ENCODE data around the gene IFT20. TPM values are rescaled to one million over a fixed set of nuclear protein-coding genes. Genes with fewer than 3 reads are reported as not detected.

IFT20 gene, protein sequence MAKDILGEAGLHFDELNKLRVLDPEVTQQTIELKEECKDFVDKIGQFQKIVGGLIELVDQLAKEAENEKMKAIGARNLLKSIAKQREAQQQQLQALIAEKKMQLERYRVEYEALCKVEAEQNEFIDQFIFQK
- total RNA-seq: 29.9 and 36.4 TPM in 2 replicates

DNA sequence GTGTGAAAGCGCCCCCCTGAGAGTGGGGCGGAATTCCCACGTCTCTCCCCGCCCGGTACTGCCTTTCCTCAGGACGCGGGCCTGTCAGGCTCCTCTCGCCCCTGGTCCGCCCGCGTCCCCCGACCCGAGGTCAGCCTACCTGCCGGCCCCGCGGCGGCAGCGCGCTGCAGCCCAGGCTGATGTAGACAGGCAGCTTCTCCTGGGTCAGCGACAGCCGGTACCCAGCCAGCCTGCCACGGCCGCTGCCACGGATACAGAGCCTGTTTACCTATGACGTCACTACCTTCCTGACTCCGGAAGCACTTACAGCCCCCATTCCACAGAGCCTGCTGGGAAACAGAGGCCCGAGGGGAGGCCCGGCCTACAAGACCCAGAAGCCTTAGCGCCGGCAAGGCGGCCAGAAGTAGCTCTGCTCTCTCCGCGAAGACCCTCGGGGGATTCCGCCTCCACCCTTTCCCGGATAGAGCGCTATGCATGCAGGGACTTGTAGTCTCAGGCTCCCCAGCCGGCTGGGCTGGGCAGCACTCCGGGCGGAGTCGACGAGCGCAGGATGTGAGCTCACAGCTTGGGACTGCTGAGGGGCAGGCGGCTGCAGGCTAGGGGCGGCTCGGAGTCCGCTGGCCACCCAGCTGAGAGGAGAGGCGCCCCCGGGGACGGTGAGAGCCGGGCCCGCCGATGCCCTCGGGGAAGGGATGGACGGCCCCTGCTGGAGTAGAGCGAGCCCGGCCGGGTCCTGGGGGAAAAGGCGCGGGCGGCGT is at the start of gene IFT20, which contains the start of gene TNFAIP1:
Gene IFT20, minus strand, starts transcription at position 272 of the 758 bp plus-strand sequence. CDS start 3,487 bp downstream, outside the sequence.
Gene TNFAIP1, plus strand, starts transcription at position 561 of the 758 bp plus-strand sequence. CDS start 3,761 bp downstream, outside the sequence.

DNA sequence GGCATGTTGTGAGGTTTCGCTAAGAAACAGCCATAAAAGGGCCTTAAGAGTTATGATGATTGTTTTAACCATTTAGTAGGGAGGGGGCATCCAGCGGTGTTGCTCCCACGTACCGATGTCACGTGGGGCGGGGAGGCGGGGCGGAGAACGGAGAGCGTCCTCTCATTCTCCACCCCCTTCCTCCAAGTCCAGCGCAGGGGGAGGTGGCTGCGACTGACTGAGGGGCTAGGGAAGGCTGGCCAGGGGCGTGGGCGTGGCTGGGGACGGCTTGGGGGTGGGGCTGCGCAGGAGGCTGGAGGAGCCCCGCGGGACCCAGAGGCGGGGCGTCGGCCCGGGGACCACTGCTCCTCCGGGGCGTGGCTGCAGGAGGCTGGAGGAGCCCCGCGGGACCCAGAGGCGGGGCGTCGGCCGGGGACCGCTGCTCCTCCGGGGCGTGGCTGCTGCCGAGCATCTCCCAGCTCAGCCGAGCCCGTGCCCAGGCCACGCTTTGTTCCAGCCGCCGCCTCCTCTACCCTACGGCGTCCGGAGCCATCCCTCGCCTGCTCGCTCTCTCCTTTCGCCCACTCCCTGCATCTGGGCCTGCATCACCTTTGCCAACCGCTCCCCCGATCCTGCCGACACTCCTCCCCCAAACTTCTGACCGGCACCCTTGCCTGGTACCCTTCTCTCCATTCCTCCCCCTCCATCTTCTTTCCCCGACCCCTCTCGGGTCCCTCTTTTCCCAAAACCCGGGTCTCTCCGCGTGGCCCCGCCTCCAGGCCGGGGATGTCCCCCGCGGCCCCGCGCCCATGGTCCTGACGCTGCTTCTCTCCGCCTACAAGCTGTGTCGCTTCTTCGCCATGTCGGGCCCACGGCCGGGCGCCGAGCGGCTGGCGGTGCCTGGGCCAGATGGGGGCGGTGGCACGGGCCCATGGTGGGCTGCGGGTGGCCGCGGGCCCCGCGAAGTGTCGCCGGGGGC is 36.3 kb upstream of the IFT20 start, which contains the start of gene SARM1:
Gene SARM1, plus strand, starts transcription at position 450 of the 958 bp plus-strand sequence. Its CDS starts 339 bp downstream, at position 789.

GRCh38 chr17:28370035-28370743 is 34.9 kb upstream of the IFT20 start, which contains the start of gene VTN:
TSS of gene VTN (minus strand) at chr17:28370307. CDS start at chr17:28370203, 104 bp downstream.

GRCh38 chr17:28364665-28365363 is 29.5 kb upstream of the IFT20 start, which contains the start of gene SEBOX:
TSS of gene SEBOX (minus strand) at chr17:28365199. CDS start at chr17:28365151, 48 bp downstream.

DNA sequence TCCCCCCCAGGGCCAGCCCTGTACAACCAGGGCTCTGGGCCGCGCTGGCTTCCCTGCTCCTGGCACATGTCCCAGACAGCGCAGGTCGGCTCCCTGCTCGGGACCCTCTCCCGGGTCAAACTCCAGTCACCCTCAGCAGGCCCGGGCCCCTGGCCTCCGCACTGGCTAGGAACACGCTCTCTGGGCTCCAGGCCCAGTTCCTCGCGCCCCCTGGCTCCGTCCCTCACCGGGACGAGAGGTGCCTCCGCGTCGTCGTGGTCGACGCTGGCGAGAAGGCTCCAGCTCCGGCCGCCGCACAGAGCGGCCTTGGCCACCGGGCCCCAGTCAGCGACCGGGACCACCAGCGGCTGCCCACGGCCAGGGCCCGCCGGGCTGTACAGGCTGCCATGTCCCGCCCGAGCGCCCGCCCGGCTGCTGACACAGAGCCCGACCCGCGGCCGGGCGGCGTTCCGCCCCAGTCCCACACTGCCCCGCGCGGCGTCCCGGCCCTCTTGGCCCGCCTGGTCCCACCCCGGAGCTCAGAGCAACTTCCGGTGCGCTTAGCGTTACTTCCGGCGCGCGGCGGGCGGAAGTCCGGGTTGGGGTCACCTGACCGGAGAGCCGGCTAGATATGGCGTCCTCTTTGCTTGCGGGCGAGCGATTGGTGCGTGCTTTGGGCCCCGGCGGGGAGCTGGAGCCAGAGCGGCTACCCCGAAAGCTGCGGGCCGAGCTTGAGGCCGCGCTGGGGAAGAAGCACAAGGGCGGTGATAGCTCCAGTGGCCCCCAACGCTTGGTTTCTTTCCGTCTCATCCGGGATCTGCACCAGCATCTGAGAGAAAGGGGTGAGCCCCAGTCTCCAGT is 22.0 kb upstream of the IFT20 start, which contains the start of gene POLDIP2:
Gene POLDIP2, minus strand, starts transcription at position 467 of the 840 bp plus-strand sequence. Its CDS starts 79 bp downstream, at position 388.

DNA sequence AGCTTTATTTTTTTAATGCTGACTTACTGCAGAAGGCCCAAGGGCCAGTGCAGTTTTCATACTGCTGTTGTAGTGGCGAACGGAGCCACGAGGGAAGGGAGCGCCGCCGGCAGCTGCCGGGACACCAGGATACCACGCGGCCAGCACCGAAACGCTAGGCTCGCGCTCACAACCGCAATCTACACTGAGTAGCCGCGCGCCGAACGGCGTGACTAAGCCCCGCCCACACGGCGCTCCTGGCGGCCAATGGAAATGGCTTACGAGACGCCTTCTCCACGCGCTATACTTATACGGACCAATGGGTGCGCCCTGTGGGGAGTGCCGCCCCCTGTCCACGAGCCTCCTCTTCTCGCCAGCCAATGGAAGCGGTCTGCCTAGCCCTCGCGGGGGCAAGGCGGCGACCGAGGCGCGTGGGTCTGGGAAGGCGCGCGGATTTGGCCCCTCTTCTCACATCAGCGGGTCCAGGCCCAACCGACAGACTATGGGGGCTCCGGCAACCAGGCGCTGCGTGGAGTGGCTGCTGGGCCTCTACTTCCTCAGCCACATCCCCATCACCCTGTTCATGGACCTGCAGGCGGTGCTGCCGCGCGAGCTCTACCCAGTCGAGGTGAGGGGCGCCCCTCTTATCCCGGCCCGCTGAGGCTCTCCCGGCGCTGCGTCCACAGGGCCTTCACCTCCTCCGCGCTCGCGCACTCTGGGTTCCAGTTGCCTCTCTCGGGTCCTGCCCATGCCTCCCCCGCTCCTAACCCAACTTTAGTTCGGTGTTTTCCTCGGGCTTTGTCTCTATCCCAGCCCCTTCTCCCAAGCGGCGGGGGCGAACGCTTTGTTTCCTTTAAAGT is 16.3 kb downstream of the IFT20 start, which contains the start of gene TMEM97:
Gene TMEM97, plus strand, starts transcription at position 442 of the 839 bp plus-strand sequence. Its CDS starts 40 bp downstream, at position 482.

Other genes with a start within 250 kb of the IFT20 start
- gene TMEM97, start 16.3 kb downstream of the IFT20 start, total RNA-seq: 53.6 and 70.8 TPM in 2 replicates
- 22.8 and 26.0 TPM in 2 replicates for gene TNFAIP1, start 289 bp upstream of the IFT20 start, total RNA-seq
- gene POLDIP2, start 22.1 kb upstream of the IFT20 start, total RNA-seq: 80.5 and 81.9 TPM in 2 replicates
- not detected in 2 replicates for gene SEBOX, start 29.7 kb upstream of the IFT20 start, total RNA-seq
- not detected in 2 replicates for gene VTN, start 34.8 kb upstream of the IFT20 start, total RNA-seq
- 8.0 and 8.5 TPM in 2 replicates for gene SARM1, start 36.2 kb upstream of the IFT20 start, total RNA-seq
- gene SLC46A1, start 70.7 kb upstream of the IFT20 start, total RNA-seq: 4.7 and 4.8 TPM in 2 replicates
- gene SLC13A2, start 138.2 kb upstream of the IFT20 start, total RNA-seq: not detected in 2 replicates
- gene FOXN1, start 170.9 kb upstream of the IFT20 start, total RNA-seq: not detected in 2 replicates
- 15.4 and 17.8 TPM in 2 replicates for gene UNC119, start 217.2 kb upstream of the IFT20 start, total RNA-seq
- gene PIGS, start 236.1 kb upstream of the IFT20 start, total RNA-seq: 34.2 and 42.0 TPM in 2 replicates
- gene ALDOC, start 241.4 kb upstream of the IFT20 start, total RNA-seq: 26.1 and 27.6 TPM in 2 replicates